Measurements from ENCODE around the gene TSPAN17.
"Not testable (repeated sequence)": the region's sequence is repeated elsewhere in the genome, so short reads cannot be mapped to it uniquely, and the experiment has no call there.

Gene TSPAN17

DNA sequence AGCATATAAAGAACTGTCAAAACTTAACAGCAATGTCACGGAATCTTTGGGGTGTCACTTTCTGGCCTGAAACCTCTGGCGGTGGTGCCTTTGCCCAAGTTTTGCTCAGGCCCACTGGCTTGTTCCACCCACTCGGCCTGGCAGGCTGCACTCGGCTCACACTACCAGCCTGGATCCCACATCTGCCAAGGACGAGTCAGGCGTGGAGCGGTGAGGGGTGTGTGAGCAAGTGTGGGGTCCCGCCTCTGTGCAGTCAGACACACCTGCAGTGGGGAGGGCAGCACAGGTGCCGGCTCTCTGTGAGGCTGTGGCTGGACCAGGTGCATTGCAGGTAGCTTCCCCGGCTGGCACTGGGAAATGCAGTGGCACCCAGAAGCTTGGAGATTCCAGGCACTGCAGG lies 40.0 kb downstream of the TSPAN17 start:
- no peak for FAIRE-seq

DNA sequence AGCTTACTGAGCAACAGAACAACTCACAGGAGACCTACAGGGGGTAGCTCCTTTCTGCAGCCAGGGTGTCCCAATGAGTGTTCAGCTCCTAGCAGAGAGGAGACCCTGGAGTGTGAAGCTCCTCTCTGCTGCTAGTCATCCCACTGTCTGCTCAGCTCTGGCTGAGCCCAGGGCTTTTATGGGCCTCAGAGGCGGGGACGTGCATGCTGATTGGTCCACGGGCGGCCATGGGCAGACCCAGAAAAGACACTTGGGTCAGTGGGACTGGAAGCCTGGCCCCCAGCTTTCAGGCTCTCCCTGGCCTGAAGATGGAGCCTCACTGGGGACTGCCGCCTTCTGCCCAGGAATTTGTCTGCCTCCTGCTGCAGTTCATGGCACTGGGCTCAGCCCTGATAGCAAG lies 40.6 kb downstream of the TSPAN17 start:
- FAIRE-seq = no peak

DNA sequence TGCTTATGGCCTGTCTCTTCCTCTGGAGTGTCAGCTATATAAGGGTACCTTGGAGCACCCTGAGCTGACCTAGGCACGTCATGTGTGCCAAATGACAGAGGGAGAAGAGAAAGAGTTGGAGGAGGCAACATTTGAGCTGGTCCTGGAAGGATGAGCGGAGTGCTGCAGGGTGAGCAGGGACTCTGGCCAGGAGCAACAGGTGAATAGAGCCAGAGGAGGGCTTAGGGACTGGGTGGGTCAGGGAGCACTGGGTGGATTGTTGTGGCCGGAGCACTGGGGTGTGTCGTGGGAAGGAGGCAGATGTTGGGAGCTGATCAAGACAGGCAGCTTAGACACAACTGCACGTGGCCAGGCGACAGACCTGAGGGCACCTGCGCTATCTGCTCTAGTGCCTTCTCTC lies 43.6 kb downstream of the TSPAN17 start:
- FAIRE-seq = no peak

DNA sequence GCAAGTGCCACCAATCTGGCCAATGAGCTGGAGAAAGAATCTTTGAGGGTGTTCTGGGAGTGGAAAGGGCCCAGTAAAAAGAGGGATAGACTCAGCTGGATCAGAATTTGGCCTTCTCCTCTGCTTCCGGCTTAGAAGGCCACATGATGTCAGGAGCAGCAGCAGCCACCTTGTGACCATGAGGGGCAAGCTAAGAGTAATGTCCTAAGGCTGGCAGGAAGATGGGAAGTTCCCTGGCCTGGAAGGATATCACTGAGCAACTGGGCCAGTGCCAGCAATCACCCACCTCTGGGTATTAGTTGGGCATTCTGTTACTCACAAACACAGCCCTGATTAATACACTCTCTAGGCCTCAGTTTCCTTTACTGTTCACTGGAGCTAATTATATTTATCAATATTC lies 44.2 kb downstream of the TSPAN17 start:
- FAIRE-seq = no peak

DNA sequence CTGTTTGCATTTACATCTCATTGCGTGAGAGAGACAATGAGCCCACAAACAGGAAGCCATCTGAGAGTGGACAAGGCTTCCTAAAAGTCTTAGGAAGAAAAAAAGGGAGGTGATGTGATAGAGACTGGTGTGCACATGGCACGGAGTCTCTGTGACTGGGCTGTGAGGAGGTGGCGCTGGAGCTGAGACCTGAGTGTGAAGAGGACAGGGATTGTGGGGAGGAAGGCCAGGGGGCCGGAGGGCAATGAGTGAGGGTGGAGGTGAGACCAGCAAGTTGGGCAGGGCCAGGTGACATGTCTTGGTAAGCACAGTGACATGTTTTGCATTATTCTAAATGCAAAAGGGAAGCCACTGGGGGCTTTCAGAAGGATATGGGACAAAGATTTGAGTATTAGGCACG lies 45.0 kb downstream of the TSPAN17 start:
- FAIRE-seq = no peak

DNA sequence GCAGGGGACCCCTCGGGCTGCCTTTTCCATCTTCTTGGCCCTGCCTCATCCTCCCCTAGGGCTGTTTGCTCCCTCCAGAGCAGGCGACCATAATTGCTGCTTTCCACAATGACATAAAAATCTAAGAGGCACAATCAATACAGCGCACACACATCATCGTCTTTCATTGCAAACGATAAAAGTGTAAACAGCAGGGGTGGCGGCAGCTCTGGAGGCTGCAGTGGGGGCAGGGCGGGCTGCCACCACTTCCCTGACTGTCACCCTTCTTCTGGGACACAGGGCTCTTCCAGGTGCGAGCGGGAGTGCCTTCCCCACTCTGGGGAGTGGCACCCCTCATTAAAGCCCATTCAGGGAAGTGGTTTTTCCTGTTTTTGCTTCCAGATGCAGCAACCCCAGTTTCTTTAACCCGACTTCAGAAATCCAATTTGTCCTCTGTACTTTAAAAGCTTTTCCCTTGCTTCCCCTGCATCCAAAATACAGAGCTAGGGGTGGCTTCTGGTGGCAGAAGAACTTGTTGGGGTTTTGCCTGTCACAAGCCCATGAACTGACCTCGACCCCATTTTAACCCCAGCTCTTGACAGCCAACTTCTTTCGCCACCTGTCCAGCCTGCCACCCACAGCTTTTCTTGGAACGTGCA lies 45.7 kb downstream of the TSPAN17 start:
- no peak for FAIRE-seq

DNA sequence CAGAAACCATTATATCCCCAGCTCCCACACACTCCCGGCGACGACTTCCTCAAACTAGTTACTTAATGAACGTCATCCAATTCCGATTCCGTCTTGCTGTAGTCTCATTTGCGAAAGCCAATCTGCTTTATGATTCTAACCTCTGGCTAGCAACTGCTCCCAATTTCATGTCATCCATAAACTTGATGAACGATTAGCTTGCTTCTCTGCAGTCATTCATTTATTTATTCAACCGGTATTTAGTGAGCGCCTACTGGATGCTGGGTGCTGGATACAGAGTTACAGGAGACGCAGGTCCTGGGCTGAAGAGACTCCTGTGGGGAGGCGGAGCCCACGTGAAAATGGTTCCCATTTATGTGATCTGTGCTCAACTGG lies 46.2 kb downstream of the TSPAN17 start:
- no peak for FAIRE-seq

DNA sequence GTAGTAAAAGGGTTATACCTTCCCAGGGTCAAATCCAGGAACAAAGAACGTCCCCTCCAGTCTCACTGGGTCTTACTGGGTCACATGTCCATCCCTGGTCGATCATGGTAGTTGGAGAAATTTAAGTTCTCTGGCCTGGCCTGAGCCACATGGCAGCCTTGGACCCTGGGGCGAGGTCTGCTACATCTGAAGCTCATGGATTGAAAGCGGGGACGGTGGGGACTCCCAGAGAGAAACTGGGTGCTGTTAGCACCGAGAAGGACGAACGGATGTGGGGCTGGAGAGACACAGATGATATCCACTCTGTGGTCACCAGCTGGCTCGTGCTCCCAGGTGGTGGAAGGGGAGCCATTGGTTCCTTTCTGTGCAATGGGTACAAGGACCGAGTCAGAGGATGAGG lies 46.9 kb downstream of the TSPAN17 start:
- FAIRE-seq = no peak

DNA sequence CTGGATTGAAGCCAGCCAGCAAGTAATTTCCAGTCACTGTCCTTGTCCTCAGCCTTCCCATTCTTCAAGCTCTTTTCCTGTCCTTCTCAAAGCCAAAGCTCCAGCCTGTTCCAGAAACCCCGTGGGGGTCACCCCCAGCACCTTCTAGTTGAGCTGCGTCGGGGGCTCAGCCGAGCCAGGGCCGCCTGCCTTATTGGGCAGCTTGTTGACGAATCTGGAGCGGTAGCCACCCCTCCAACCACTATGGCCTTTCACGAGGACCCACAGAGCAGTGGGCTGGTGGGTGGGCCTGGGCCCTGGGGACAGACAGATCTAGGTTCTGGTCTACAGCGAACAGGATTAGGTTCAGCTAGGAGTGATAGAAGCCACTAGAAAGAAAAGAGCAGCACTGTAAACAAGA lies 47.3 kb downstream of the TSPAN17 start:
- FAIRE-seq = no peak

DNA sequence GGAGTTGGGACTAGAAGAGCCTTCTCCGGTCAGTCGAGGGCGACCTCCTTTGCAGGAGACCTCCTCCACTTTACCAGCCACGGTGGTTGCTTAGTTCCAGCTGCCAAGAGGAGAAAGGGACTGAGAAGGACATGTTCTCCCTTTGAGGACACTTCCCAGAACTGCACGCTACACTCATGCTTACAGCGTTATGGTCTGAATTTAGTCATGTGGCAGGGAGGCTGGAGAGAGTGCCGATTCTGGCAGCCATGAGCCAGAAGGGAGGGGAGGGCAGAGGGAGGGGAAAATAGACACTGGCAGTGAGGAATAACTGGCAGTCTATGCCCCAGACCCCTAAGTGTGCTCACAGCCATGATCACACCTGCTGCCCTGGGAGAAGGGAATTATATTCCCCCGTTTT lies 47.8 kb downstream of the TSPAN17 start:
- FAIRE-seq = no peak

DNA sequence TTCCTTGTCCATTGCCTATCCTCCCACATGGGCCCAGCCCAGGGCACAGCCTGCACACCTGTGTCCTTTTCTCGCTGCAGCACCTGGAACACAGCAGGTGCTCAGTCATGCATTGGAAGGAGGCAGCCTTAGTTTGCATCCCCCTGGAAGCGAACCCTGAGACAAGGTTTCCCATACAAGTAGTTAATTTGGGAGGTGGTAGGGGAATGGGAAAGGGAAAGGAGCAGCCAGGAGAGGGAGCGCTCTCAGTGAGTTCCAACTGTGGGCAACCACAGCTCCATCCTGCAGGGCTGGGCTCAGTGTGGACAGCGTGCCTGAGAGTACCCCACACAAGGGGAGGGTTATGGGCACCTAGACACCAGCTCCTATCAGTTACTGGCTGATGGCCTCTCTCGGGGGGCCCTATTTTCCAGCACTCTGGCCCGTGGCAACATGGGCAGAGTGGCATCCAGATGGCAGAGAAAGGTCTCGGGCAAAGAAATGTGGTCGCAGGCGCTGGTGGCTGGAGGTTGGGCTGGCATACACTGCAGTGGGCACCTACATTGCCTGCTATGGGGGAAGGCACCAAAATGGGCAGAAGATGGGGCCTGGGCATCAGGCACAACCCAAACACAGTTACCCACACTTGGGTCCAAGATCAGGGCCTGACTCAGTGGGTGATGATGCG lies 50.1 kb downstream of the TSPAN17 start:
- no peak for FAIRE-seq

DNA sequence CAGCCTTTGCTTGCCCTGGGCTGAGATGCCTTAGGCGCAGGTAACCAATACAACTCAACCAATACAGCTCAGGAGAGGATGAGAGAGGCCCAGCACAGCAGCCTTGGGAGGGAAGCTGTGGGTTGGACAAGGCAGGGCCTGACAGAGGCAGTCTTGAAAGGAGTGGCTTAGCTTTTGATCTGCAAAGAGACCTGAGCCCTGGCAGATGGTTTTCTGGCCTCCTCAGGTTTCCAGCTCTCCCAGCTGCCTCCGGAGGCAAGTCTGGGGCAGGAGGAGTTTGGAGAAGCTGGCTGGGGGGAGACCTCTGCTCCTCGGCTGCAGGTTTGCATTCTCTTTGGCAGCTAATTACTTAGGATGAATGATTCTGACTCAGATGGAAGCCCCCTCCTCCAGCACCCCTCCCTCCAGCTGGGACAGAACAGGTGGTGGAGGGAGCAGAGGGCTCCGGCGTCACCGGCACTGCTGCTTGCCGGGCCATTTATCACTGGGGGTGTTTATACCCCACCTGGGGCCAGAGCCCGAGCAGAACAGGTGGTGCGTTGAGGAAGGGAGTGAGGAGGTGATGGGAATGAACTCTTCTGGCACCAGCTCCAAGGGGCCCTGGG lies 50.8 kb downstream of the TSPAN17 start:
- no peak for FAIRE-seq

DNA sequence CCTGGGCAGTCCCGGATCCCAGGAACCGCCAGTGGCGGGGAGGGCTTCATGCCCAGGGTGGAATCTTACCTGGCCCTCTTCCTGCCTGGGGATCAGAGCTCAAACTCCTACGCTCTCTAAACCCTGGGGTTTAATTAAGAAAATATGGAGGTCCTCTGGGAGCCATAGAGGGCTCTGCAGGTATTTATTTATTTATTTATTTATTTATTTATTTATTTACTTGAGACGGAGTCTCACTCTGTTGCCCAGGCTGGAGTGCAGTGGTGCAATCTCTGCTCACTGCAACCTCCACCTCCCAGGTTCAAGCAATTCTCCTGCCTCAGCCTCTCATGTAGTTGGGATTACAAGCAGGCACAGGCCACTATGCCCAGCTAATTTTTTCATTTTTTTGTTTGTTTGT lies 52.2 kb downstream of the TSPAN17 start:
- FAIRE-seq = not testable (repeated sequence)

DNA sequence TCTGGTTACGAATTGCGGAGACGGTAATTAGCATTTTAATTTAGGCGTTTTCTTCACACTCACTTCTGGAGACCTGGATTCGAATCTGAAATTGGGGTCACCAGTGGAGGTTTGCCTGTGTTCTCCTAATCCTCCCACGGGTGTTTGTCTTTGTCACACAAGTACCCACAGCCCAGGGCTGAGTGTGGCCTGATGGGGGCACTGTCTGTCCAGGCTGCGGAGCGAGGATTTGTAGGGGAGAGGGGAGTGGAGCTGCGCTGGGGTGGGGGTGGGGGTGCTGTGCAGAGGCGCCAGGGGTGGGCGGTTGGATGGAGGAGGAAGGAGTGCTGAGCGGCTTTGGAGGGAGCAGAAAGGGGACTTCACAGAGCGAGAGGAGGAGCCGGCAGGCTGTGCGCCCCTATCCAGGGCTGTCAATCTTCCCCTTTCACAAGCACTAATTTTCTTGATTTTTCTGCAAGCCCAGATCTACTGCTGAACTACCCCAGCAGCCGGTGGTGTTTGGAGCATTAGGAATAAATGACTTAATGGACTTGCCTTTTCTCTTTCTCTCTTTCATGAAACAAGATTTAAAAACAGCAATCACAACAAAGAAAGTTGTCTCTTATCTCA lies 53.1 kb downstream of the TSPAN17 start:
- no peak for FAIRE-seq

DNA sequence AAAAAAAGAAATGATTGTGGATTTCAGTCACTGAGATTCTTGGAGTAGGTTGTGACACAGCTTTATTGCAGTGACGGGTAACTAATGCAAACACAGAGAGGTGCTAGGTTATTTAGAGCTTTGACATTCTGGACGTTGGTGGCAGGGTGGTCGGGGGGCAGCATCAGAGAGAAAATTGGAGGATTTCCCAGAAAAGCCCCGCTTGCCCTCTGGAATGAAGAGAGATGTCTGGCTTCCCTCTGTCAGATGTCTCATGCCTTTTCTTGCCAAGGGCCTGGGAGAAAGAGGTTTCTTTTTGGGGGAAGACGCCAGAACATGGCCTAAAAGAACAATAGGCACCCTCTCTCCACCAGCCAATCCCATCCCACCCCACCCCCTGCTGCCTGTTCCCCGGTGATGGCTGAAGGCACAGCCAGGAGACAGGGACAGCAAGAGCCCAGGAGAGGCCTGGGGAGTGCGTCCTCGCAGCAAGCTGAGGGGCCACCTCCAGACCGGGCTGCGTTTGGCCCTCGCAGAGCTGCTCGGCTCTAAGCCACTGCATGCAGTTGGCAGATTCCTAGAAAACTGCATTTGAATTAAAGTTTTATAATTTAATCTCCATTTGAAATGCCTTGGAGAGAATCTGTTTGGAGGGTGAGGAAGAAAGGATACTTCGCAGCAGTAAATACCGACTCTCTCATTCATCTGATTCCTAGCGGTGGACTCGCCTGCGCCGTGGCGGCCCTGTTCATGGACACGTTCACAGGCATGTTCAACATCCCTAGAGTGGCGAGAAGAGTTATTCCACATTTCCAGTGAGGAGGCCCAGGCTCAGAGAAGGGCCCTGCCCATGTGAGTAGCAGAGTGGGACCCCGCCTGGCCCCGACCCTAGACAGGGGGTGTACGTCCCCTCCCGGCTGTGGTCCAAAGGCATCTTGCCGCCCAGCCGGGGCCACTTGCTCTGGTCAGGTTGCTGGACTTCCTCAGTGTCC lies 55.7 kb downstream of the TSPAN17 start:
- no peak for FAIRE-seq

DNA sequence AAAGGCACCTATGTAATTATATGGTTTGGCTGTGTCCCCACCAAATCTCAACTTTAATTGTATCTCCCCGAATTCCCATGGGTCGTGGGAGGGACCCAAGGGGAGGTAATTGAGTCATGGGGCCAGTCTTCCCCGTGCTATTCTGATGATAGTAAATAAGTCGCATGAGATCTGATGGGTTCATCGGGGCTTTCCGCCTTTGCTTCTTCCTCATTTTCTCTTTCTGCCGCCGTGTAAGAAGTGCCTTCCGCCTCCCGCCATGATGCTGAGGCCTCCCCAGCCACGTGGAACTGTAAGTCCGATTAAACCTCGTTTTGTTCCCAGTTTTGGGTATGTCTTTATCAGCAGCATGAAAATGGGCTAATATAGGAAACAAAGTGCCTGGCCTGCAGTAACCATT lies 56.6 kb downstream of the TSPAN17 start:
- no peak for FAIRE-seq

DNA sequence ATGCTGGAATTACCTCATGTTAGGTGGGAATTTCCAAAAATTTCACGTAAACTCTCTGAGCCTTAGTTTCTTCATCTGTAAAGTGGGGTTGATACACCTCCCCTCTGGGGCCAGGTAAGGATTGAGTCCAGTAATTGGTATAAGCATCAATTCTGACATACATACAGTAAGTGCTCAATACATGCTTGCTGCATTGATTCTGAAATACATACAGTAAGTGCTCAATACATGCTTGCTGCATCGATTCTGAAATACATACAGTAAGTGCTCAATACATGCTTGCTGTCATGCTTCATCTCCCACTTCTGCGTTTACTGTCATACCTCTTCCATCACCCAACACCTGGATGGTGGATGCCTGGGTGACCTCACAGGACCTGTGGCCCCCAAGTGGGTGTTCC lies 57.1 kb downstream of the TSPAN17 start:
- FAIRE-seq = no peak

DNA sequence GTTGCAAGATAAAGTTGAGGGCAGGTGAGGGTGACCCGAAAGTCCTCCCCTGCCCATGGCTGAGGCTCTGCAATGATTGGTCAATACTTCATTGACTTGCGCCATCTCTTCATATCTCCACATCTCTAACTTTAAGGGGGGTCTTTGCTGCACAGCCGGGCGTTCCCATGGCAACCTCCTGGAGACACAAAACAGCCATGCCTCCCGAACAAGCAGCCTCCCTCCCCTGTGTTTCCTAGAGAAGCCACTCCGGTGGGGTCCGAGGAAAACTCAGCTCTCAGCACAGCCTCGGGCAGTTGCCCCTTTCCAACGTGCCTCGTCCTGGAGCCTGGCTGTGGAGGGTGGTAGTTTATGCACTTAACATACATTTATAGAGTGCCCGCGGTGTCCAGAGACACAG lies 57.5 kb downstream of the TSPAN17 start:
- FAIRE-seq = no peak

Measured in TTC549 (cell line).